ENCODE measurements around the gene ST3GAL4. TPM values are rescaled to one million over a fixed set of nuclear protein-coding genes. Genes with fewer than 3 reads are reported as not detected.
"Not testable (repeated sequence)": the region's sequence is repeated elsewhere in the genome, so short reads cannot be mapped to it uniquely, and the experiment has no call there.

The ST3GAL4 gene
- total RNA-seq, 1 donor from 2014 or later: 46.4 TPM

GRCh38 chr11:126345759-126346585 lies 9.5 kb upstream of the ST3GAL4 start:
- no peak for DNase-seq (ENCODE audit: low spot score)

GRCh38 chr11:126346586-126346940 lies 8.9 kb upstream of the ST3GAL4 start:
- DNase-seq (ENCODE audit: low spot score): no peak

- DNase-seq (ENCODE audit: low spot score): not testable (repeated sequence)
Observed at GRCh38 chr11:126346946-126347345, 8.5 kb upstream of the ST3GAL4 start.

GRCh38 chr11:126347751-126348668 lies 7.5 kb upstream of the ST3GAL4 start:
- DNase-seq (ENCODE audit: low spot score): no peak

- no peak for DNase-seq (ENCODE audit: low spot score)
Observed at GRCh38 chr11:126348806-126349582, 6.5 kb upstream of the ST3GAL4 start.

- no peak for DNase-seq (ENCODE audit: low spot score)
Observed at GRCh38 chr11:126350836-126351235, 4.7 kb upstream of the ST3GAL4 start.

GRCh38 chr11:126352163-126352562 lies 3.3 kb upstream of the ST3GAL4 start:
- no peak for DNase-seq (ENCODE audit: low spot score)

- no peak for DNase-seq (ENCODE audit: low spot score)
Observed at GRCh38 chr11:126352934-126353801, 2.3 kb upstream of the ST3GAL4 start.

- peak; percentile 39 for DNase-seq (ENCODE audit: low spot score)
Observed at GRCh38 chr11:126354631-126355323, 709 bp upstream of the ST3GAL4 start.

- DNase-seq (ENCODE audit: low spot score): peak; percentile 59
Observed at GRCh38 chr11:126355926-126356897, 726 bp downstream of the ST3GAL4 start.

- peak; percentile 42 for DNase-seq (ENCODE audit: low spot score)
Observed at GRCh38 chr11:126357055-126357962, 1.8 kb downstream of the ST3GAL4 start.

GRCh38 chr11:126357969-126358762 lies 2.7 kb downstream of the ST3GAL4 start:
- DNase-seq (ENCODE audit: low spot score): peak; percentile 42

- no peak for DNase-seq (ENCODE audit: low spot score)
Observed at GRCh38 chr11:126358763-126359160, 3.3 kb downstream of the ST3GAL4 start.

GRCh38 chr11:126359431-126360048 lies 4.1 kb downstream of the ST3GAL4 start:
- DNase-seq (ENCODE audit: low spot score): peak; percentile 78

GRCh38 chr11:126360049-126360446 lies 4.6 kb downstream of the ST3GAL4 start:
- DNase-seq (ENCODE audit: low spot score): no peak

GRCh38 chr11:126361400-126361799 lies 5.9 kb downstream of the ST3GAL4 start:
- no peak for DNase-seq (ENCODE audit: low spot score)
